Measurements from ENCODE around the gene GJC3. TPM values are rescaled to one million over a fixed set of nuclear protein-coding genes. Genes with fewer than 3 reads are reported as not detected.
A peak's percentile ranks its signal among the peaks of the same experiment; 100 is the strongest.

The GJC3 gene
- total and polyA plus RNA-seq, 2 of the 13 experiments (the other 11 are each of a cell fraction or from before 2014, with no cell fraction given): 0.75 to 1.4 TPM

DNA sequence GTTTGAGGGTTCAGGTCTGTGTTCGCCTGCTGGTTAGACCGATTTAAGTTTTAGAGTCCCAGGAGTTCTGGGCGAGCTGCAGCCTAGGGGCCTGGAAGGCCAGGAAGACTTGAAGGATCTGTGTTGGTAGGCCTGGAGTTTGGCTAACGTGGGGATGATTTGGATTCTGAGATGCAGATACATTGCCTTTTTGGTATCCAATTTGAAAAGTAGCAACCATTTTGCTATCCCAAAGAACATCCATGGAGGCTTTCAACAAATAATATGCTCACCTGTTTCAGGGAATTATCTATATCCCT lies 9.7 kb downstream of the GJC3 start (continued):
- TF ChIP-seq, protein P1, sequence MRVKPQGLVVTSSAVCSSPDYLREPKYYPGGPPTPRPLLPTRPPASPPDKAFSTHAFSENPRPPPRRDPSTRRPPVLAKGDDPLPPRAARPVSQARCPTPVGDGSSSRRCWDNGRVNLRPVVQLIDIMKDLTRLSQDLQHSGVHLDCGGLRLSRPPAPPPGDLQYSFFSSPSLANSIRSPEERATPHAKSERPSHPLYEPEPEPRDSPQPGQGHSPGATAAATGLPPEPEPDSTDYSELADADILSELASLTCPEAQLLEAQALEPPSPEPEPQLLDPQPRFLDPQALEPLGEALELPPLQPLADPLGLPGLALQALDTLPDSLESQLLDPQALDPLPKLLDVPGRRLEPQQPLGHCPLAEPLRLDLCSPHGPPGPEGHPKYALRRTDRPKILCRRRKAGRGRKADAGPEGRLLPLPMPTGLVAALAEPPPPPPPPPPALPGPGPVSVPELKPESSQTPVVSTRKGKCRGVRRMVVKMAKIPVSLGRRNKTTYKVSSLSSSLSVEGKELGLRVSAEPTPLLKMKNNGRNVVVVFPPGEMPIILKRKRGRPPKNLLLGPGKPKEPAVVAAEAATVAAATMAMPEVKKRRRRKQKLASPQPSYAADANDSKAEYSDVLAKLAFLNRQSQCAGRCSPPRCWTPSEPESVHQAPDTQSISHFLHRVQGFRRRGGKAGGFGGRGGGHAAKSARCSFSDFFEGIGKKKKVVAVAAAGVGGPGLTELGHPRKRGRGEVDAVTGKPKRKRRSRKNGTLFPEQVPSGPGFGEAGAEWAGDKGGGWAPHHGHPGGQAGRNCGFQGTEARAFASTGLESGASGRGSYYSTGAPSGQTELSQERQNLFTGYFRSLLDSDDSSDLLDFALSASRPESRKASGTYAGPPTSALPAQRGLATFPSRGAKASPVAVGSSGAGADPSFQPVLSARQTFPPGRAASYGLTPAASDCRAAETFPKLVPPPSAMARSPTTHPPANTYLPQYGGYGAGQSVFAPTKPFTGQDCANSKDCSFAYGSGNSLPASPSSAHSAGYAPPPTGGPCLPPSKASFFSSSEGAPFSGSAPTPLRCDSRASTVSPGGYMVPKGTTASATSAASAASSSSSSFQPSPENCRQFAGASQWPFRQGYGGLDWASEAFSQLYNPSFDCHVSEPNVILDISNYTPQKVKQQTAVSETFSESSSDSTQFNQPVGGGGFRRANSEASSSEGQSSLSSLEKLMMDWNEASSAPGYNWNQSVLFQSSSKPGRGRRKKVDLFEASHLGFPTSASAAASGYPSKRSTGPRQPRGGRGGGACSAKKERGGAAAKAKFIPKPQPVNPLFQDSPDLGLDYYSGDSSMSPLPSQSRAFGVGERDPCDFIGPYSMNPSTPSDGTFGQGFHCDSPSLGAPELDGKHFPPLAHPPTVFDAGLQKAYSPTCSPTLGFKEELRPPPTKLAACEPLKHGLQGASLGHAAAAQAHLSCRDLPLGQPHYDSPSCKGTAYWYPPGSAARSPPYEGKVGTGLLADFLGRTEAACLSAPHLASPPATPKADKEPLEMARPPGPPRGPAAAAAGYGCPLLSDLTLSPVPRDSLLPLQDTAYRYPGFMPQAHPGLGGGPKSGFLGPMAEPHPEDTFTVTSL (CRISPR knock-in tag; IDR thresholded peaks at IDR 0.05; ENCODE audit: borderline replicate concordance): 0 out of 2 replicates have a peak, but pooled peaks have one; percentile 26
- TF ChIP-seq TOE1 (CRISPR knock-in tag; IDR thresholded peaks at IDR 0.05) (no peak), ZNF124 (CRISPR knock-in tag; IDR thresholded peaks at IDR 0.05) (0 out of 2 replicates have a peak, but pooled peaks have one; percentile 17), ZMYM2 (CRISPR knock-in tag; IDR thresholded peaks at IDR 0.05) (0 out of 2 replicates have a peak, but pooled peaks have one; percentile 46), ZNF225 (CRISPR knock-in tag; IDR thresholded peaks at IDR 0.05) (no peak), ZEB1 (IDR thresholded peaks at IDR 0.05; ENCODE audit: insufficient replicate concordance, low read depth) (no peak), ZNF816 (CRISPR knock-in tag; IDR thresholded peaks at IDR 0.05; ENCODE audit: borderline replicate concordance) (peak; percentile 30; the same call in 1 of the 2 replicates), ZBTB7B (CRISPR knock-in tag; IDR thresholded peaks at IDR 0.05) (0 out of 2 replicates have a peak, but pooled peaks have one; percentile 17), ZNF614 (CRISPR knock-in tag; IDR thresholded peaks at IDR 0.05; ENCODE audit: borderline replicate concordance) (0 out of 2 replicates have a peak, but pooled peaks have one; percentile 6), MTERF4 (CRISPR knock-in tag; IDR thresholded peaks at IDR 0.05) (peak; percentile 8; the same call in 1 of the 2 replicates), HDAC1 (CRISPR knock-in tag; IDR thresholded peaks at IDR 0.05) (0 out of 2 replicates have a peak, but pooled peaks have one; percentile 13)
- TF ChIP-seq, protein P2, sequence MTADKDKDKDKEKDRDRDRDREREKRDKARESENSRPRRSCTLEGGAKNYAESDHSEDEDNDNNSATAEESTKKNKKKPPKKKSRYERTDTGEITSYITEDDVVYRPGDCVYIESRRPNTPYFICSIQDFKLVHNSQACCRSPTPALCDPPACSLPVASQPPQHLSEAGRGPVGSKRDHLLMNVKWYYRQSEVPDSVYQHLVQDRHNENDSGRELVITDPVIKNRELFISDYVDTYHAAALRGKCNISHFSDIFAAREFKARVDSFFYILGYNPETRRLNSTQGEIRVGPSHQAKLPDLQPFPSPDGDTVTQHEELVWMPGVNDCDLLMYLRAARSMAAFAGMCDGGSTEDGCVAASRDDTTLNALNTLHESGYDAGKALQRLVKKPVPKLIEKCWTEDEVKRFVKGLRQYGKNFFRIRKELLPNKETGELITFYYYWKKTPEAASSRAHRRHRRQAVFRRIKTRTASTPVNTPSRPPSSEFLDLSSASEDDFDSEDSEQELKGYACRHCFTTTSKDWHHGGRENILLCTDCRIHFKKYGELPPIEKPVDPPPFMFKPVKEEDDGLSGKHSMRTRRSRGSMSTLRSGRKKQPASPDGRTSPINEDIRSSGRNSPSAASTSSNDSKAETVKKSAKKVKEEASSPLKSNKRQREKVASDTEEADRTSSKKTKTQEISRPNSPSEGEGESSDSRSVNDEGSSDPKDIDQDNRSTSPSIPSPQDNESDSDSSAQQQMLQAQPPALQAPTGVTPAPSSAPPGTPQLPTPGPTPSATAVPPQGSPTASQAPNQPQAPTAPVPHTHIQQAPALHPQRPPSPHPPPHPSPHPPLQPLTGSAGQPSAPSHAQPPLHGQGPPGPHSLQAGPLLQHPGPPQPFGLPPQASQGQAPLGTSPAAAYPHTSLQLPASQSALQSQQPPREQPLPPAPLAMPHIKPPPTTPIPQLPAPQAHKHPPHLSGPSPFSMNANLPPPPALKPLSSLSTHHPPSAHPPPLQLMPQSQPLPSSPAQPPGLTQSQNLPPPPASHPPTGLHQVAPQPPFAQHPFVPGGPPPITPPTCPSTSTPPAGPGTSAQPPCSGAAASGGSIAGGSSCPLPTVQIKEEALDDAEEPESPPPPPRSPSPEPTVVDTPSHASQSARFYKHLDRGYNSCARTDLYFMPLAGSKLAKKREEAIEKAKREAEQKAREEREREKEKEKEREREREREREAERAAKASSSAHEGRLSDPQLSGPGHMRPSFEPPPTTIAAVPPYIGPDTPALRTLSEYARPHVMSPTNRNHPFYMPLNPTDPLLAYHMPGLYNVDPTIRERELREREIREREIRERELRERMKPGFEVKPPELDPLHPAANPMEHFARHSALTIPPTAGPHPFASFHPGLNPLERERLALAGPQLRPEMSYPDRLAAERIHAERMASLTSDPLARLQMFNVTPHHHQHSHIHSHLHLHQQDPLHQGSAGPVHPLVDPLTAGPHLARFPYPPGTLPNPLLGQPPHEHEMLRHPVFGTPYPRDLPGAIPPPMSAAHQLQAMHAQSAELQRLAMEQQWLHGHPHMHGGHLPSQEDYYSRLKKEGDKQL (CRISPR knock-in tag; IDR thresholded peaks at IDR 0.05; ENCODE audit: low read depth): 0 out of 2 replicates have a peak, but pooled peaks have one; percentile 2
- TF ChIP-seq, protein P3, sequence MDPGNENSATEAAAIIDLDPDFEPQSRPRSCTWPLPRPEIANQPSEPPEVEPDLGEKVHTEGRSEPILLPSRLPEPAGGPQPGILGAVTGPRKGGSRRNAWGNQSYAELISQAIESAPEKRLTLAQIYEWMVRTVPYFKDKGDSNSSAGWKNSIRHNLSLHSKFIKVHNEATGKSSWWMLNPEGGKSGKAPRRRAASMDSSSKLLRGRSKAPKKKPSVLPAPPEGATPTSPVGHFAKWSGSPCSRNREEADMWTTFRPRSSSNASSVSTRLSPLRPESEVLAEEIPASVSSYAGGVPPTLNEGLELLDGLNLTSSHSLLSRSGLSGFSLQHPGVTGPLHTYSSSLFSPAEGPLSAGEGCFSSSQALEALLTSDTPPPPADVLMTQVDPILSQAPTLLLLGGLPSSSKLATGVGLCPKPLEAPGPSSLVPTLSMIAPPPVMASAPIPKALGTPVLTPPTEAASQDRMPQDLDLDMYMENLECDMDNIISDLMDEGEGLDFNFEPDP (CRISPR knock-in tag; conservative IDR thresholded peaks at IDR 0.05): 0 out of 2 replicates have a peak, but pooled peaks have one; percentile 58

Data from HepG2 (cell line).